Right renal cortex interstitium (tissue), 3 donors: ENCODE data around the gene HDGF. TPM values are rescaled to one million over a fixed set of nuclear protein-coding genes. Genes with fewer than 3 reads are reported as not detected.

Experiments used
- DNase-seq, 3 donors: peaks; one replicate each; pipeline ENCODE4 v3.0.0-alpha.2; 2013; ENCODE audit warnings: low read depth in 3 of 3, low spot score in 2 of 3
- polyA plus RNA-seq, 3 donors: library from polyadenylated mRNA; unstranded; fragments of 120-200 nt; gene quantifications; one replicate each; pipeline ENCODE4 v1.2.1, GENCODE V29; 2013; ENCODE audit not compliant: insufficient read length in 3 of 3

HDGF gene
- polyA plus RNA-seq, 3 donors, result 267 to 278 (median 269) TPM

DNA sequence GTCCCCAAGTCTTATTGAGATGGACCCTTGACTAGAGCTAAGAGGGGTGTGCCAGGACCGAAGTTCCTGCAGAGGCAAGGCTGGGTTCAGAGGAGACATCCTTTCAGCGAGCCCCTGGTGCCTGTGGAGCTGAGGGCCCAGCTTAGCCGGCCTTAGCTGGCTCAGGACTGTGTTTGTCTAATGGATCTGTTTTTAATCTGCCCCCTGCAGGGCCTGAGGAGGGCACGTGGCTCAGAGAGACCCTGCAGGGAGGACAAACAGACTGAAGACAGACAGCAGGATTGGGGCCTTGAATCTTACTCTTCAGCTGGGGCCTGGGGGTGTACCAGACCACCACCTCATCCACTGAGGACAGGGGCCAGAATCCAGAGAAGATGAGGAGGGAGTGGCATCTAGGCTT is 47.7 kb downstream of the HDGF start:
- no peak for DNase-seq

DNA sequence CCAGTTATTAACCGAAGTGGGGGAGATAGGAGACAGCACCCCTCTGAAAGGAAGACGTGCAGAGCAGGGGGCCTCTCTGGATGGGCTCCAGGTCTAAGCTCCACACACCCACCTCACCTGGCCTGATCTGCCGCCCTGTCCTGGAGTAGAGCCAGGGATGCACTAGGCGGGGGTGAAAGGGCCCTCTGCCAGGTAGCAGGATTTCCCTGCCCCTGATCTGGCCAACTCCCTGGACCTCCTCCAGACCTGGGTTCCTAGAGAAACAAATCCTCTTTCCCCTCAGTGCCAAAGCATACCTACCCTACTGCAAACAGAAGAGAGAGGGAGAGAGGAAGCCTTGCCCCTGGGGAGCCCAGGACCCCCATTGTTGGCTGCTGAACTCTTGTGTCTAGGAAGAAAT is 48.1 kb downstream of the HDGF start:
- no peak for DNase-seq

DNA sequence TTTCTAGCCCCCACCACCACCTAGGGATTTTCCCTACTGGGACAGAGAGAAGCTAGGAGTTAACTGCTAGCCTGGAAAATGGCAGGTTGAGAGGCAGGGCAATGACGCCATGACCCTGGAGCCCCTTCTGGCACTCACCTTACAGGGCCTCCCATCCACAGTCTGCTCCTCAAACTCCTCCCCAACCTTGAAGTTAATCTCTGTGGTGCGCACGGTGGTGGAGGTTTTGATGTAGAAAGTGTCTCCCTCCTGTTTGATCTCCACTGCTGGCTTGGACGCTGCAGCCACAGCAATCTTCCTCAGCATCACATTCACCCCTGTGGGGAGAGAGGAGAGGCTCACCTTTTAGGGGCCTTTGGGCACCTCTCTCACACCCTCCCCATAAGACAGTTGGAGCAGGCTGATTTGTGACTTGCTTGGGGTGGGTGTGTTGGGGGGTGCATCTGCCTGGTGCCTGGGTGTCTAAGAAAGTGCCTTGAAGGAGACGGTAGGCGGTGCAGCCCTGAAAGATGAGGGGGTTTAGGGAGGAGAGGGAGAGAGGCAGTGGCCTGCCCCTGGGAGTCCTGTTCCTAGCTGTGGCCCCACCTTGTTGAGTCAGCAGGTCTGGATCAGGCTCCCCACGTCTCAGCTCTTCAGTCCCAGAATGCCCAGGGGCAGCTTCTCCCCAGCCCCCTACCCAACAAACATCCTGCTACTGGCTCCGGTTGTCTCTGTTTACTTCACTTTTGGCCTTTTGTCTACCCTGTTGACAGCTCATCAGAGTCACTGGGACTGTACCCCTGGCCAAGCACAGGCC is 50.5 kb downstream of the HDGF start:
- DNase-seq, result no peak

- DNase-seq, result no peak
Measured at GRCh38 chr1:156698995-156699394, 52.5 kb downstream of the HDGF start.

DNA sequence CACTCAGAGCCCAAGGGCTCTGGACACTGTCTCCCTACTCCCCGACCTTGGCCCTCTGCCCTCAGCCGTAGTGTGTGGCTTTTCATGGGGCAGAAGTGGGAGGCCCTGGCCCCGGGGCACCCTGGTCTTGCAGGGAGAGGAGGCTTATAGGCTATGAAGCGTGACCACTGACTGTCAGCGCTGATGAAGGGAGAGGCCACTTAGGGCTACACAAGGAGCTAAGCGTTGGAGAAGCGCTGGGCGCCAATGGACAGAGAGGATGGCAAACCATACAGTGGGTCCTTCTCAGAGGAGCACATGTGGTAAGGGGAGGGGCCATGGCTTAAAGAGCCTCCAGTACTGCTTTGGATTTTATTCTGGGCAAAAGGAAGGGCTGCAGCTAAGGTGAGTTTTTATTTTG is 54.0 kb downstream of the HDGF start:
- DNase-seq, result no peak

DNA sequence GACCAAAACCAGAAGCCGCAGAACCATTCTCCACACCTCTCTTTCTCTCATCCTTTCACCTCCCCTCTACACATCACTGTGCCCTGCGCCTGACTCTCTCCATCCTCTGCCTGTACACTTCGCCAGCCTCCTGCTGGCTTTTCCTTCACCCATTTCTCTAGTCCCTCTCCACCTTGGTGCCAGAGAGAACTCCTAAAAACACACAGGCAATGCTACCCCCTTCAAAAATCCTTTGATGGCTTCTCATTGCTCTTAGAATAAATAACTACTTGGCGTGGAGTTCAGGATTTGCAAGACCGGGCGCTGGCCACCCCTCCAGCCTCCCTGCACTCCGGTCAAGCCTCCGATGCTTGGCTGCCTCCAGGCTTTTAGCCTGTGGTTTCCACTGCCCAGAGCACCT is 54.7 kb downstream of the HDGF start:
- no peak for DNase-seq

DNA sequence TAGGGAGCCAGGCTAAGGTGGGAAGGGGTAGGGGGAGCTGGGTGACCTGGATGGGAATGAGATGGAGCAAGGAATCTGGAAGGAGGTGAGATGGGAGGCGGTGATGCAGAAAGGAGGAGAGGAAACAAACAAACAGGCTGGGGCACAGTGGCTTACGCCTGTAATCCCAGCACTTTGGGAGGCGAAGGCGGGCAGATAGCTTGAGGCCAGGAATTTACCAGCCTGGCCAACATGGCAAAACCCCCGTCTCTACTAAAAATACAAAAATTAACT is 56.8 kb downstream of the HDGF start:
- no peak for DNase-seq

- DNase-seq, result no peak
Measured at GRCh38 chr1:156693848-156694689, 57.4 kb downstream of the HDGF start.

- DNase-seq, result no peak
Measured at GRCh38 chr1:156692925-156693847, 58.3 kb downstream of the HDGF start.

DNA sequence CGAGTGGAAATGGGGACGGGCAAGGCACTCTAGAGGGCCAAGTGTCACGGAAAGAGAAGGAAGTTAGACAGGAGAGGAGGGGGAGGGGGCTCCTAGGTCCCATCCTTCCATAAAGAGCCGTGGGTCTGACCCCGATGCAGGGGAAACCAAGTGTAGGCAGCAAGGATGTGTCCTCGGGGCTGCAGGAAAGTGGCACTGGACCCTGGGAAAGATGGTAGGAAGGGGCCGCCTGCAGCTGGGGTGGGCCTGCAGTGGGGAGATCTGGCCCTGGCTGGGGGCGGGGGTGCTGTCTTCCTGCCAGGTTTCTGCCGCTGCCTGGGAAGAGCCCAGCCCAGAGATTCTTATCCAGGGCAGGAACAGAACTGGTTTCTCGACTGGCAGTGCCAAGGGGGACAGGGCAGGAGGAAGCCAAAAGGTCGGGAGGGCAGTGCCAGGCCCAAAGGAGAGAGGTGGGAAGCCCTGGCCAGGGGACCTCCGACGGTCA is 59.0 kb downstream of the HDGF start:
- DNase-seq, result no peak

Other genes with a start within 250 kb of the HDGF start
- gene IQGAP3, start 179.1 kb downstream of the HDGF start, polyA plus RNA-seq, result 10 to 100 TPM in 2 of 3 donors, 1 to 10 TPM in 1; 9.7 to 11.7 (median 11.3) TPM
- gene TTC24, start 172.0 kb downstream of the HDGF start, polyA plus RNA-seq, result 1 to 10 TPM in 1 of 3 donors, under 1 TPM in 2; 0.78 to 1.2 (median 0.99) TPM
- gene NAXE, start 159.9 kb downstream of the HDGF start, polyA plus RNA-seq, result 10 to 100 TPM; 75.4 to 80.4 (median 80.3) TPM
- 10 to 100 TPM; 35.3 to 41.2 (median 36.8) TPM for gene GPATCH4, start 150.2 kb downstream of the HDGF start, polyA plus RNA-seq
- under 1 TPM in 2 of 3 donors, not detected in 1; 0.13 to 0.32 TPM for gene HAPLN2, start 132.3 kb downstream of the HDGF start, polyA plus RNA-seq
- gene BCAN, start 109.6 kb downstream of the HDGF start, polyA plus RNA-seq, result under 1 TPM; 0.11 to 0.29 (median 0.28) TPM
- gene NES, start 74.3 kb downstream of the HDGF start, polyA plus RNA-seq, result 100 to 1,000 TPM; 164 to 179 (median 169) TPM
- 10 to 100 TPM; 78.4 to 87.5 (median 86.4) TPM for gene CRABP2, start 46.1 kb downstream of the HDGF start, polyA plus RNA-seq
- 10 to 100 TPM; 27.4 to 31.1 (median 30.3) TPM for gene METTL25B, start 23.2 kb downstream of the HDGF start, polyA plus RNA-seq
- gene ISG20L2, start 22.9 kb downstream of the HDGF start, polyA plus RNA-seq, result 10 to 100 TPM; 39.9 to 49.2 (median 44.6) TPM
- 10 to 100 TPM; 73.5 to 75.7 (median 73.7) TPM for gene MRPL24, start 10.6 kb downstream of the HDGF start, polyA plus RNA-seq
- gene PRCC, start 15.9 kb upstream of the HDGF start, polyA plus RNA-seq, result 100 to 1,000 TPM; 106 to 121 (median 109) TPM
- under 1 TPM; 0.37 to 0.57 (median 0.42) TPM for gene SH2D2A, start 65.2 kb upstream of the HDGF start, polyA plus RNA-seq
- gene INSRR, start 107.4 kb upstream of the HDGF start, polyA plus RNA-seq, result 1 to 10 TPM; 1.3 to 2.1 (median 1.7) TPM
- 1 to 10 TPM in 2 of 3 donors, under 1 TPM in 1; 0.67 to 1.3 (median 1.1) TPM for gene NTRK1, start 109.2 kb upstream of the HDGF start, polyA plus RNA-seq
- 10 to 100 TPM; 16.7 to 19.2 (median 17.7) TPM for gene PEAR1, start 142.0 kb upstream of the HDGF start, polyA plus RNA-seq
- gene LRRC71, start 169.0 kb upstream of the HDGF start, polyA plus RNA-seq, result under 1 TPM; 0.26 to 0.40 (median 0.35) TPM